ENCODE data around the gene IFT172.

IFT172 gene

DNA sequence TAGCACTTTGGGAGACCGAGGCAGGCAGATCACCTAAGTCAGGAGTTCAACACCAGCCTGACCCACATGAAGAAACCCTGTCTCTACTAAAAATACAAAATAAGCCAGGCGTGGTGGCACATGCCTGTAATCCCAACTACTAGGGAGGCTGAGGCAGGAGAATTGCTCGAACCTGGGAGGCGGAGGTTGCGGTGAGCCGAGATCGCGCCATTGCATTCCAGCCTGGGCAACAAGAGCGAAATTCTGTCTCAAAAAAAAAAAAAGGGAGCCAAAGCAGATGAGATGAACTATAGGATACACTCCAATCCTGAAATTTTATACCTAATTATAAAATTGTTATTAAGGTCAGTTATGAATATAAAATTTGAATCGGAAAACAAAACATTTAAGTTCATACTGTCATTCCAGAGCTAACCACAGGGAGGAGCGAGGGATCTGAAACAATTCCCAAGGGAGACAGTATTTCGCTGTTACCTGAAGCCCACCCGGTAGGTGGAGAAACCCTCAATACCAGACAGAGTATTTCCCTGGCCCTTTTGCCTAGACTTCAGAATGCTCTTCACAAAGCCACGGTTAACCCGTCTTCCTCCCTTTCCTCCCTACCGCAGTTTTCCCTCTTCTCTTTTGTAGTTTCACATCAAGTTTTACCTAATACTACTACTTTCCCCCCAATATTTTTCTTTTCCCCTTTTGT lies 81.6 kb downstream of the IFT172 start:
- H3K4me3 ChIP-seq (ENCODE audit: low read depth, low read length), result peak overlapping the region; percentile 93
- peak; percentile 74 for DNase-seq (ENCODE audit: low read depth)
- TF ChIP-seq MYC (IDR thresholded peaks at IDR 0.05; ENCODE audit: low read depth, low read length) (no peak), POLR2A (IDR thresholded peaks at IDR 0.05; ENCODE audit: extremely low read depth, insufficient read length) (no peak)
- TF ChIP-seq, protein P1, sequence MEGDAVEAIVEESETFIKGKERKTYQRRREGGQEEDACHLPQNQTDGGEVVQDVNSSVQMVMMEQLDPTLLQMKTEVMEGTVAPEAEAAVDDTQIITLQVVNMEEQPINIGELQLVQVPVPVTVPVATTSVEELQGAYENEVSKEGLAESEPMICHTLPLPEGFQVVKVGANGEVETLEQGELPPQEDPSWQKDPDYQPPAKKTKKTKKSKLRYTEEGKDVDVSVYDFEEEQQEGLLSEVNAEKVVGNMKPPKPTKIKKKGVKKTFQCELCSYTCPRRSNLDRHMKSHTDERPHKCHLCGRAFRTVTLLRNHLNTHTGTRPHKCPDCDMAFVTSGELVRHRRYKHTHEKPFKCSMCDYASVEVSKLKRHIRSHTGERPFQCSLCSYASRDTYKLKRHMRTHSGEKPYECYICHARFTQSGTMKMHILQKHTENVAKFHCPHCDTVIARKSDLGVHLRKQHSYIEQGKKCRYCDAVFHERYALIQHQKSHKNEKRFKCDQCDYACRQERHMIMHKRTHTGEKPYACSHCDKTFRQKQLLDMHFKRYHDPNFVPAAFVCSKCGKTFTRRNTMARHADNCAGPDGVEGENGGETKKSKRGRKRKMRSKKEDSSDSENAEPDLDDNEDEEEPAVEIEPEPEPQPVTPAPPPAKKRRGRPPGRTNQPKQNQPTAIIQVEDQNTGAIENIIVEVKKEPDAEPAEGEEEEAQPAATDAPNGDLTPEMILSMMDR (IDR thresholded peaks at IDR 0.05; ENCODE audit: low read depth, low read length), result peak; percentile 33
- TF ChIP-seq, protein P2, sequence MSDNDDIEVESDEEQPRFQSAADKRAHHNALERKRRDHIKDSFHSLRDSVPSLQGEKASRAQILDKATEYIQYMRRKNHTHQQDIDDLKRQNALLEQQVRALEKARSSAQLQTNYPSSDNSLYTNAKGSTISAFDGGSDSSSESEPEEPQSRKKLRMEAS (IDR thresholded peaks at IDR 0.05; ENCODE audit: low read depth, low read length), result no peak

DNA sequence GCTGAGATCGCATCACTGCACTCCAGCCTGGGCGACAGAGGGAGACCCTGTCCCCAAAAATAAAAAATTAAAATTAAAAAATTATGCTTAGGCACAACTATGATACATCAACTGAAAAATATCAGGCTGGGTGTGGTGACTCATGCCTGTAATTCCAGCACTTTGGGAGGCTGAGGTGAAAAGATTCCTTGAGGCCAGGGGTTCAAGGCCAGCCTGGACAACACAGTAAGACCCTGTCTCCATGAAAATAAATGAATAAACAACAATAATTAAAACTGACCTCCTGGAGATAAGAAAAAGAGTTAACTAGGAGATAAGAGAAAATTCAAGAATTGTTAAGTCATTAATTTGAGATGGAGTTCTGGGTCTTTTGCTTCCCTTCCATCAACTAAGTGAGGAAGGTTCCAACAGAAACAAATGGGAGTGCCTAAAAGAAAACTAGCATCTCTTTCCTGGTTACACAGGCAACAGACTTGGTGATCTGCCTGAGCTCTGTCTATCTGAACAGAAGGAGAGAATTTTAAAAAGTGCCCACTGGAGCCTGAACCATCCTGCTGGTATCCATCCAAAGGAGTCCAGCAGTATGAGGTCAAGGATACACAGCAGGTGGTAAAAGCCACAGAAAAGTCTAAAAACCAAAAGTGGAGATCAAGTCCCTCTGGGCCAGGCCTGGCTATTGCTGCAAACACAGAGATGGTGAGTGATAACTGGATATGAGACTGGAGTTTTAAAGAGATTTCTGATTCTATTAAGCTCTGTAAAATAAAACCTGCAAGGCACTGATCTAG lies 89.0 kb downstream of the IFT172 start:
- DNase-seq (ENCODE audit: low read depth), result peak; percentile 20
- H3K4me3 ChIP-seq (ENCODE audit: low read depth, low read length), result no peak overlapping the region
- TF ChIP-seq, protein P2 (IDR thresholded peaks at IDR 0.05; ENCODE audit: low read depth, low read length), result no peak

DNA sequence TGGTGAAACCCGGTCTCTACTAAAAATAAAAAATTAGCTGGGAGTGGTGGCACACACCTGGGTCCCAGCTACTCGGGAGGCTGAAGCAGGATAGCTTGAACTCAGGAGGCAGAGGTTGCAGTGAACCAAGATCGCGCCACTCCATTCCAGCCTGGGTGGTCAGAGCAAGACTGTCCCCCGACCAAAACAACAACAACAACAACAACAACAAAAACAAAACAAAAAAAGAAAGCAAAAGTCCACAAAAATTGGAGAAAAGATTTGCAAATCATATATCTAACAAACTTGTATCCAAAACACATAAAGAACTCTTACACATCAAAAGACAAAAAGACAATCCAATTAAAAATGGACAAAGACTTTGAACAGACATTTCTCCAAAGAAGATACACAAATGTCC lies 90.6 kb downstream of the IFT172 start:
- no peak overlapping the region for H3K4me3 ChIP-seq (ENCODE audit: low read depth, low read length)
- TF ChIP-seq, protein P2 (IDR thresholded peaks at IDR 0.05; ENCODE audit: low read depth, low read length), result no peak
- no peak for TF ChIP-seq POLR2A (IDR thresholded peaks at IDR 0.05; ENCODE audit: extremely low read depth, insufficient read length)
- TF ChIP-seq MYC (IDR thresholded peaks at IDR 0.05; ENCODE audit: low read depth, low read length), result no peak
- TF ChIP-seq, protein P1 (IDR thresholded peaks at IDR 0.05; ENCODE audit: low read depth, low read length), result no peak
- no peak for DNase-seq (ENCODE audit: low read depth)
